Thoracic aorta (tissue), 2 donors: ENCODE measurements around the gene ZBTB44. TPM values are rescaled to one million over a fixed set of nuclear protein-coding genes. Genes with fewer than 3 reads are reported as not detected.
A peak's percentile ranks its signal among the peaks of the same experiment; 100 is the strongest.

Source experiments
- ATAC-seq: fragments of 150-250 bp; one replicate; pipeline ENCODE4 v1.8.0; 2017; ENCODE audit warnings: low read depth; ENCODE audit not compliant: insufficient number of reproducible peaks, low FRiP score
- DNase-seq: peaks from one replicate; pipeline ENCODE4 v3.0.0-alpha.2; 2020; ENCODE audit warnings: low spot score
- H3K27ac ChIP-seq, 2 donors: fragments of 200-600 bp; sonication (generic); 1 replicate in 1 of 2; 2 replicates in 1 of 2; pipeline ENCODE4 v1.5.1; 2016; ENCODE audit warnings: mild to moderate bottlenecking in 2 of 2, moderate library complexity in 2 of 2
- H3K27me3 ChIP-seq: fragments of 200-600 bp; sonication (generic); replicated peaks from 2 replicates; pipeline ENCODE4 v1.6.0; 2016; ENCODE audit warnings: mild to moderate bottlenecking; ENCODE audit not compliant: insufficient read depth
- H3K36me3 ChIP-seq: fragments of 200-600 bp; sonication (generic); one replicate; pipeline ENCODE4 v1.5.1; 2016
- H3K4me1 ChIP-seq, 2 donors: fragments of 200-600 bp; sonication (generic); 1 replicate in 1 of 2; 2 replicates in 1 of 2; pipeline versions ENCODE4 v1.5.1 to v1.6.0; 2016; ENCODE audit warnings: low read depth in 2 of 2, mild to moderate bottlenecking in 1 of 2; ENCODE audit not compliant: control insufficient read depth in 1 of 2
- H3K4me3 ChIP-seq: fragments of 200-600 bp; sonication (generic); 2 replicates; pipeline ENCODE4 v1.5.1; 2016; ENCODE audit warnings: mild to moderate bottlenecking
- H3K9me3 ChIP-seq: fragments of 200-600 bp; sonication (generic); 2 replicates; pipeline ENCODE4 v1.5.1; 2016
- total RNA-seq, 2 donors: library from RNA; depleted of rRNA; stranded (reverse); fragments of >200 nt; gene quantifications; one replicate each; pipeline versions ENCODE4 v1.1.0 to v1.2.3, GENCODE V29; 2016
- TF ChIP-seq, protein P1 (sequence below): fragments of 200-600 bp; sonication (generic); IDR thresholded peaks from one replicate; pipeline ENCODE4 v1.5.1; 2019; ENCODE audit warnings: antibody characterized with exemption

ZBTB44 gene, protein sequence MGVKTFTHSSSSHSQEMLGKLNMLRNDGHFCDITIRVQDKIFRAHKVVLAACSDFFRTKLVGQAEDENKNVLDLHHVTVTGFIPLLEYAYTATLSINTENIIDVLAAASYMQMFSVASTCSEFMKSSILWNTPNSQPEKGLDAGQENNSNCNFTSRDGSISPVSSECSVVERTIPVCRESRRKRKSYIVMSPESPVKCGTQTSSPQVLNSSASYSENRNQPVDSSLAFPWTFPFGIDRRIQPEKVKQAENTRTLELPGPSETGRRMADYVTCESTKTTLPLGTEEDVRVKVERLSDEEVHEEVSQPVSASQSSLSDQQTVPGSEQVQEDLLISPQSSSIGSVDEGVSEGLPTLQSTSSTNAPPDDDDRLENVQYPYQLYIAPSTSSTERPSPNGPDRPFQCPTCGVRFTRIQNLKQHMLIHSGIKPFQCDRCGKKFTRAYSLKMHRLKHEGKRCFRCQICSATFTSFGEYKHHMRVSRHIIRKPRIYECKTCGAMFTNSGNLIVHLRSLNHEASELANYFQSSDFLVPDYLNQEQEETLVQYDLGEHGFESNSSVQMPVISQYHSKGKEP
- total RNA-seq = 10 to 100 TPM; 38.0 to 48.7 TPM

DNA sequence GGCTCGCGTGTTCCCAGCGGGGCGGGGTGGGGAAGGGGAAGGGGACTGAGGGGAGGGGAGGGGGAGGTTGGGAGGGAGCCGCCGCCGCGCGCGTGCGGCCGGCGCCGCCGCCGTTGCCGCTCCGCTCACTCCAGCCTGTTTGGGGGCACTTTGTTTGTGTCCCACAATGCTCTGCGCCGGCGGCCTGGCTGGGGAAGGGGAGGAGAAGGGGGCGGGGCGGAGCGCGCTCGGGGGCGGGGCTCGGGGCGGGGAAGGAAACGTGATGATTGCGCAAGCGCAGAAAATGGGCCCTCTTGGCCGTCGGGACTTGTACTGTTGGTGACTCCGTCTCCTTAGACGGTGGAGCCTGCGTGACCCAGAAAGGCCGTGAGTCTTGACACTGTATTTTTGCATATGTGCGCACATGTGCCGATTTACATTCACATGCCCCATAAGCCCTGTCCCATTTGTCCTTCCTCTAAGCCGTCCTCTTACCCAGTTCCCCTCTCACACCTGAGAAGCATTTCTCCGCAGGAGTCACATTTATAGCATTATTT lies at the start of gene ZBTB44:
TSS of gene ZBTB44 (minus strand) at position 168 of the 536 bp plus-strand sequence. CDS start 53,044 bp downstream, outside the sequence.
- ATAC-seq (peak; percentile 83), DNase-seq (peak; percentile 61)
- TF ChIP-seq, protein P1, sequence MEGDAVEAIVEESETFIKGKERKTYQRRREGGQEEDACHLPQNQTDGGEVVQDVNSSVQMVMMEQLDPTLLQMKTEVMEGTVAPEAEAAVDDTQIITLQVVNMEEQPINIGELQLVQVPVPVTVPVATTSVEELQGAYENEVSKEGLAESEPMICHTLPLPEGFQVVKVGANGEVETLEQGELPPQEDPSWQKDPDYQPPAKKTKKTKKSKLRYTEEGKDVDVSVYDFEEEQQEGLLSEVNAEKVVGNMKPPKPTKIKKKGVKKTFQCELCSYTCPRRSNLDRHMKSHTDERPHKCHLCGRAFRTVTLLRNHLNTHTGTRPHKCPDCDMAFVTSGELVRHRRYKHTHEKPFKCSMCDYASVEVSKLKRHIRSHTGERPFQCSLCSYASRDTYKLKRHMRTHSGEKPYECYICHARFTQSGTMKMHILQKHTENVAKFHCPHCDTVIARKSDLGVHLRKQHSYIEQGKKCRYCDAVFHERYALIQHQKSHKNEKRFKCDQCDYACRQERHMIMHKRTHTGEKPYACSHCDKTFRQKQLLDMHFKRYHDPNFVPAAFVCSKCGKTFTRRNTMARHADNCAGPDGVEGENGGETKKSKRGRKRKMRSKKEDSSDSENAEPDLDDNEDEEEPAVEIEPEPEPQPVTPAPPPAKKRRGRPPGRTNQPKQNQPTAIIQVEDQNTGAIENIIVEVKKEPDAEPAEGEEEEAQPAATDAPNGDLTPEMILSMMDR = no peak
- Histone ChIP-seq H3K4me3 (peak within 1 kb of the TSS; percentile 98), H3K4me1 (peaks cover 16 to 43% of the 10 kb centered on the region in 2 donors), H3K27ac (peak within 1 kb of the TSS; percentile 90 to 91), H3K27me3 (no peaks in the 10 kb centered on the region), H3K9me3 (no peaks in the 10 kb centered on the region), H3K36me3 (no peaks in the 10 kb centered on the region)

DNA sequence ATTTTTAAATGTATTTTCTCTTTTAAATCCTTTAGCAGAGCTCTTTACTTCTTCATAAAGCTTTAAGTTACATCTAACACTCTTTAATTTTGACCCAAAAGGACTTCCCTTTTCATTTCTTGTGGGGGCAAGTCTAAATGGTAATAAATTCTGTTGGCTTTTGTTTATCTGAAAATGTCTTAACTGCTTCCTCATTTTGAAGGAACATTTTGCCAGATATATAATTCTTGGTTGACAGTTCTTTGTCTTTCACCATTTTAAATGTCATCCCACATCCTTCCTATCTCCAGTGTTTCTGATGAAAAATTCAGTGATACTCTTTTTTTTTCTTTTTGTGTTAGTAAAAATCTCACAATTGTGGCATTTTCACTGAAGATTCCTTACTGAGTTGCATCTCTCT lies 44.7 kb upstream of the ZBTB44 start:
- no peaks in the 10 kb centered on the region for H3K36me3 ChIP-seq
- peaks cover 4% of the 10 kb centered on the region for H3K9me3 ChIP-seq
- no peak overlapping the region for H3K27ac ChIP-seq
- H3K27me3 ChIP-seq = no peaks in the 10 kb centered on the region
- no peak for DNase-seq
- TF ChIP-seq, protein P1 = no peak
- no peak overlapping the region for H3K4me3 ChIP-seq
- H3K4me1 ChIP-seq = no peaks in the 10 kb centered on the region
- ATAC-seq = no peak

DNA sequence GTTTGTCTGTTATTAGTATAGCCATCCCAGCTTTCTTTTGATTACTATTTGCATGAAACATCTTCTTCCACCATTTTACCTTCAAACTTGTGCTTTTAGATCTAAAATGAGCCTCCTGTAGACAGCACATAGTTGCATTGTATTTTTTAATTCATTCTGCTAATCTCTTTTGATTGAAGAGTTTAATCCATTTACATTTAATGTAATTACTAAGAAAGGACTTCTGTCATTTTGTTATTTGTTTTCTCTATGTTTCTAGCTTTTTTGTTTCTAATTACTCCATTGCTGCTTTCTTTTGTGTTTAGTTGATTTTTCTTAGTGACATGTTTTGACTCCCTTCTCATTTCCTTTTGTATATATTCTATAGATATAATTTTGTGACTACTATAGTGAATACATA lies 43.7 kb upstream of the ZBTB44 start:
- no peak overlapping the region for H3K27ac ChIP-seq
- no peaks in the 10 kb centered on the region for H3K4me1 ChIP-seq
- DNase-seq (no peak), ATAC-seq (no peak)
- peaks cover 4% of the 10 kb centered on the region for H3K9me3 ChIP-seq
- H3K27me3 ChIP-seq = no peaks in the 10 kb centered on the region
- H3K4me3 ChIP-seq = no peak overlapping the region
- H3K36me3 ChIP-seq = no peaks in the 10 kb centered on the region
- TF ChIP-seq, protein P1 = no peak

DNA sequence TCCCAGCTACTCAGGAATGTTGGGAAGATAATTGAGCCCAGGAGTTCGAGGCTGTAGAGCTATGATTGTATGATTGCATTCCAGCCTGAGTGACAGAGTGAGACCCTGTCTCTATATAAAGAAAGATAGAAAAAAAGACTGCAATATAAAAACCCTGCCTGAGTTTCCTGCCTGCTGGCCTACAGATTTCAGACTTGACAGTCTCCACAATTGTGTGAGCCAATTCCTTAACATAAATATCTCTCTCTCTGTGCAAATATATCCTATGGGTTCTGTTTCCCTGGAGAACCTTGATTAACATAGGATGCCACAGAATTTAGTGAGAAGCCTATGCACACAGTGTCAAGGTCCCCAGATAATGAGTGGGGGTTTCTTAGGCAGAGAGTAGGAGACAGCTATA lies 32.5 kb upstream of the ZBTB44 start:
- H3K36me3 ChIP-seq = no peaks in the 10 kb centered on the region
- H3K9me3 ChIP-seq = no peaks in the 10 kb centered on the region
- ATAC-seq (no peak), DNase-seq (no peak)
- H3K4me1 ChIP-seq = no peaks in the 10 kb centered on the region
- H3K4me3 ChIP-seq = no peak overlapping the region
- no peaks in the 10 kb centered on the region for H3K27me3 ChIP-seq
- TF ChIP-seq, protein P1 = no peak
- no peak overlapping the region for H3K27ac ChIP-seq

DNA sequence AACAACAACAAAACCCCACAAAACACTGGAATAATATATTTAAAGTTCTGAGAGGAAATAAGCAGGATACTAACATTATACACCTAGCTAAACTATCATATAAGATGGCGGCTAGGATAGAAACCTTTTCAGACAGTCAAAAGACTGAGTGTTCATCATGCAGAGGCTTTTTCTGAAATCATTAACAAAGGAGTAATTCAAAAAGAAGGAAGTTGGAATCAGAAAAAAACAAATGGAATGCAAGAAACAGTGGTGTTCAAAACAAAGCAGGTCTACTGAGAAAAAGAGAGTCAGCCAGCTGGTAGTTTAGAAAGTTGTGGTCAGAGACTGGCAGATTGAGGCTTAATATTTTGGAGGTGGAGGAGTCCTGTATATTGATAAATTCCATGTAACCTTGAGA lies 30.1 kb upstream of the ZBTB44 start:
- no peak for ATAC-seq
- DNase-seq = no peak
- Histone ChIP-seq H3K4me1 (no peaks in the 10 kb centered on the region), H3K36me3 (no peaks in the 10 kb centered on the region), H3K9me3 (no peaks in the 10 kb centered on the region), H3K4me3 (no peak overlapping the region), H3K27ac (no peak overlapping the region), H3K27me3 (no peaks in the 10 kb centered on the region)
- TF ChIP-seq, protein P1 = no peak
